Subcutaneous adipose tissue (tissue), 4 donors: Measurements from ENCODE around the gene DNPH1. TPM values are rescaled to one million over a fixed set of nuclear protein-coding genes. Genes with fewer than 3 reads are reported as not detected.

Source experiments
- CTCF ChIP-seq: fragments of 450-650 bp; IDR thresholded peaks from one replicate; pipeline ENCODE4 v1.5.1; 2016; ENCODE audit warnings: low read depth, mild to moderate bottlenecking, control low read depth, antibody characterized with exemption, moderate library complexity
- total RNA-seq, 4 donors: library from RNA; depleted of rRNA; stranded (reverse); fragments of >200 nt; gene quantifications; one replicate each; pipeline ENCODE4 v1.1.0, GENCODE V29; 2016

DNPH1 gene
- total RNA-seq, 4 donors from 2014 or later = 29.8 to 72.9 (median 50.8) TPM

GRCh38 chr6:43248101-43248500 lies 18.8 kb upstream of the DNPH1 start:
- TF ChIP-seq CTCF = no peak

GRCh38 chr6:43247114-43247999 lies 18.1 kb upstream of the DNPH1 start:
- no peak for TF ChIP-seq CTCF

- TF ChIP-seq CTCF = no peak
Observed at GRCh38 chr6:43246301-43247113, 17.2 kb upstream of the DNPH1 start.

- no peak for TF ChIP-seq CTCF
Observed at GRCh38 chr6:43243664-43244321, 14.5 kb upstream of the DNPH1 start.

- no peak for TF ChIP-seq CTCF
Observed at GRCh38 chr6:43242908-43243663, 13.8 kb upstream of the DNPH1 start, which contains the start of gene TTBK1. TSS of gene TTBK1 (plus strand) at chr6:43243481. CDS start at chr6:43246661, 3,180 bp downstream.

- TF ChIP-seq CTCF = no peak
Observed at GRCh38 chr6:43241446-43241845, 12.2 kb upstream of the DNPH1 start.
